OCI-M2 (cell line): Measurements from ENCODE around the gene HS6ST1.

ENCODE experiments used
- DNase-seq: peaks from one replicate; lab custom pipeline; 2025; ENCODE audit not compliant: unreplicated experiment; lab: John Stamatoyannopoulos, UW

The HS6ST1 gene

GRCh38 chr2:128284037-128284441 is 34.6 kb downstream of the HS6ST1 start:
- DNase-seq = no peak

- no peak for DNase-seq
These were observed 35.5 kb downstream of the HS6ST1 start for GRCh38 chr2:128282976-128283810.

GRCh38 chr2:128282246-128282975 is 36.3 kb downstream of the HS6ST1 start:
- no peak for DNase-seq

GRCh38 chr2:128281852-128282245 is 36.8 kb downstream of the HS6ST1 start:
- no peak for DNase-seq

- DNase-seq = no peak
These were observed 37.8 kb downstream of the HS6ST1 start for GRCh38 chr2:128280901-128281321.

- no peak for DNase-seq
These were observed 38.4 kb downstream of the HS6ST1 start for GRCh38 chr2:128280158-128280871.

- DNase-seq = no peak
These were observed 38.9 kb downstream of the HS6ST1 start for GRCh38 chr2:128279786-128280157.

GRCh38 chr2:128279009-128279408 is 39.7 kb downstream of the HS6ST1 start:
- no peak for DNase-seq

- no peak for DNase-seq
These were observed 40.5 kb downstream of the HS6ST1 start for GRCh38 chr2:128277961-128278681.

GRCh38 chr2:128276878-128277675 is 41.6 kb downstream of the HS6ST1 start:
- no peak for DNase-seq

GRCh38 chr2:128275498-128276045 is 43.1 kb downstream of the HS6ST1 start:
- DNase-seq = no peak

GRCh38 chr2:128274218-128274617 is 44.5 kb downstream of the HS6ST1 start:
- no peak for DNase-seq

- no peak for DNase-seq
These were observed 45.1 kb downstream of the HS6ST1 start for GRCh38 chr2:128273469-128274081.

- DNase-seq = no peak
These were observed 45.8 kb downstream of the HS6ST1 start for GRCh38 chr2:128272601-128273468.

- DNase-seq = no peak
These were observed 46.6 kb downstream of the HS6ST1 start for GRCh38 chr2:128271911-128272600.

GRCh38 chr2:128271597-128271910 is 47.1 kb downstream of the HS6ST1 start:
- no peak for DNase-seq

GRCh38 chr2:128270672-128271596 is 47.7 kb downstream of the HS6ST1 start:
- no peak for DNase-seq
